Nephron progenitor cell (in vitro differentiated cells): Measurements from ENCODE around the gene DCN.
"Not testable (repeated sequence)": the region's sequence is repeated elsewhere in the genome, so short reads cannot be mapped to it uniquely, and the experiment has no call there.

Experiments
- DNase-seq: peaks from one replicate; pipeline ENCODE4 v3.0.0; 2021
- H3K27ac Mint-ChIP-seq: 2 replicates; pipeline ENCODE4 v1.8.0; 2021; ENCODE audit warnings: mild to moderate bottlenecking, moderate library complexity, mixed read lengths
- H3K27me3 Mint-ChIP-seq: 2 replicates; pipeline ENCODE4 v1.8.0; 2021; ENCODE audit warnings: mild to moderate bottlenecking, low read depth, mixed read lengths; ENCODE audit not compliant: poor library complexity
- H3K36me3 Mint-ChIP-seq: 2 replicates; pipeline ENCODE4 v1.8.0; 2021; ENCODE audit warnings: low read depth, mixed read lengths
- H3K4me1 Mint-ChIP-seq: 2 replicates; pipeline ENCODE4 v1.8.0; 2021; ENCODE audit warnings: mixed read lengths
- H3K4me3 Mint-ChIP-seq: 2 replicates; pipeline ENCODE4 v1.8.0; 2021; ENCODE audit warnings: mild to moderate bottlenecking, moderate library complexity, mixed read lengths
- H3K9me3 Mint-ChIP-seq: 2 replicates; pipeline ENCODE4 v1.8.0; 2021; ENCODE audit warnings: mild to moderate bottlenecking, moderate library complexity, mixed read lengths
- TF ChIP-seq, protein P1 (sequence below): fragments of 200-600 bp; sonication (generic); IDR thresholded peaks from 2 replicates; pipeline ENCODE4 v1.5.0; 2021; ENCODE audit warnings: antibody characterized with exemption

The DCN gene

DNA sequence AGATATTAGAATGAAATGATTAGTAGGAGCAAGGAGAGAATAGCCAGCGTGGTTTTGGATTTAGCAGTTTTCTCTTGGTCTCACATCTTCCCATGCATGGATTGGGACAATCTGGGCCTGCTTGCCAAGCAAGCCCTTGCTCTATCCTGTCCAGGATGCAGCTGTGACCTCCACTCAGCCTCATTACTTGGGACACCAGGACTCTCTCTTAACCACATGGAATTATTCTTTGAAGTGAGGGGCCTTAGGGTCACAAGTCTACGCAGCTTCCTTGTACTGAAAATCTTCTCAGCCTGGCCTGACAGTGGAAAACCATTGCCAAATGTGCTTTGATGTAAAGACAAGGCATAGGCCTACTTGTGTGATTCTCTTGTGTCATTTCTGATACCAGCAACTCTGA lies 28.0 kb upstream of the DCN start:
- no peak for DNase-seq
- Mint-ChIP-seq H3K9me3 (peaks cover 16% of the 10 kb centered on the region), H3K4me3 (no peak overlapping the region), H3K27ac (no peak overlapping the region), H3K4me1 (peaks cover 5% of the 10 kb centered on the region), H3K36me3 (peaks cover 4% of the 10 kb centered on the region), H3K27me3 (peaks cover 2% of the 10 kb centered on the region)
- TF ChIP-seq, protein P1, sequence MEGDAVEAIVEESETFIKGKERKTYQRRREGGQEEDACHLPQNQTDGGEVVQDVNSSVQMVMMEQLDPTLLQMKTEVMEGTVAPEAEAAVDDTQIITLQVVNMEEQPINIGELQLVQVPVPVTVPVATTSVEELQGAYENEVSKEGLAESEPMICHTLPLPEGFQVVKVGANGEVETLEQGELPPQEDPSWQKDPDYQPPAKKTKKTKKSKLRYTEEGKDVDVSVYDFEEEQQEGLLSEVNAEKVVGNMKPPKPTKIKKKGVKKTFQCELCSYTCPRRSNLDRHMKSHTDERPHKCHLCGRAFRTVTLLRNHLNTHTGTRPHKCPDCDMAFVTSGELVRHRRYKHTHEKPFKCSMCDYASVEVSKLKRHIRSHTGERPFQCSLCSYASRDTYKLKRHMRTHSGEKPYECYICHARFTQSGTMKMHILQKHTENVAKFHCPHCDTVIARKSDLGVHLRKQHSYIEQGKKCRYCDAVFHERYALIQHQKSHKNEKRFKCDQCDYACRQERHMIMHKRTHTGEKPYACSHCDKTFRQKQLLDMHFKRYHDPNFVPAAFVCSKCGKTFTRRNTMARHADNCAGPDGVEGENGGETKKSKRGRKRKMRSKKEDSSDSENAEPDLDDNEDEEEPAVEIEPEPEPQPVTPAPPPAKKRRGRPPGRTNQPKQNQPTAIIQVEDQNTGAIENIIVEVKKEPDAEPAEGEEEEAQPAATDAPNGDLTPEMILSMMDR, result no peak

DNA sequence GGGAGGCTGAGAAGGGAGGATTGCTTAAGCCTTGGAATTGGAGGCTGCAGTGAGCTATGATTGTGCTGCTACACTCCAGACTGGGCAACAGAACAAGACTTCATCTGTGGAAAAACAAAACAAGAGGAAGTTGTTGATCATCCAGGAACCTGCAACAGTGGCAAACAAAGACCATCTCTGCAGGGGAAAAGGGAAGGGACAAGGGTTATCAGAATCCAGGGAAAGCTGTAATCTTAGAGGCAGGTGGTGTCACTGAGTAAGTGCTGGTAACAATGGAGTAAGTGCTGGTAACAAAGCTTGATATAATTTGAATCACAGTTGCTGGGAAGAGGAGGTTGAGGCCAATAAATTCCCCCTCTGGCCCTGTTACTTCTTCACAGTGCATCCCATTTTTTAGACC lies 27.5 kb upstream of the DCN start:
- TF ChIP-seq, protein P1, result no peak
- no peak for DNase-seq
- no peak overlapping the region for H3K4me3 Mint-ChIP-seq
- peaks cover 2% of the 10 kb centered on the region for H3K27me3 Mint-ChIP-seq
- H3K36me3 Mint-ChIP-seq, result peaks cover 4% of the 10 kb centered on the region
- H3K27ac Mint-ChIP-seq, result no peak overlapping the region
- peaks cover 16% of the 10 kb centered on the region for H3K9me3 Mint-ChIP-seq
- H3K4me1 Mint-ChIP-seq, result peaks cover 9% of the 10 kb centered on the region

DNA sequence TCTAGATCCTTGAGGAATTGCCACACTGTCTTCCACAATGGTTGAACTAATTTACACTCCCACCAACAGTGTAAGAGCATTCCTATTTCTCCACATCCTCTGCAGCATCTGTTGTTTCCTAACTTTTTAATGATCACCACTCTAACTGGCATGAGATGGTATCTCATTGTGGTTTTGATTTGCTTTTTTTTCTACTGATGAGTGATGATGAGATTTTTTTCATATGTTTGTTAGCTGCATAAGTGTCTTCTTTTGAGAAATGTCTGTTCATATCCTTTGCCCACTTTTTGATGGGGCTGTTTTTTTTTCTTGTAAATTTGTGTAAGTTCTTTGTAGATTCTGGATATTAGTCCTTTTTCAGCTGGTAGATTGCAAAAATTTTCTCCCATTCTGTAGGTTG lies 24.7 kb upstream of the DCN start:
- not testable (repeated sequence) for H3K4me1 Mint-ChIP-seq, H3K27ac Mint-ChIP-seq, H3K27me3 Mint-ChIP-seq, H3K4me3 Mint-ChIP-seq, H3K36me3 Mint-ChIP-seq, DNase-seq
- H3K9me3 Mint-ChIP-seq, result peaks cover 12% of the 10 kb centered on the region

DNA sequence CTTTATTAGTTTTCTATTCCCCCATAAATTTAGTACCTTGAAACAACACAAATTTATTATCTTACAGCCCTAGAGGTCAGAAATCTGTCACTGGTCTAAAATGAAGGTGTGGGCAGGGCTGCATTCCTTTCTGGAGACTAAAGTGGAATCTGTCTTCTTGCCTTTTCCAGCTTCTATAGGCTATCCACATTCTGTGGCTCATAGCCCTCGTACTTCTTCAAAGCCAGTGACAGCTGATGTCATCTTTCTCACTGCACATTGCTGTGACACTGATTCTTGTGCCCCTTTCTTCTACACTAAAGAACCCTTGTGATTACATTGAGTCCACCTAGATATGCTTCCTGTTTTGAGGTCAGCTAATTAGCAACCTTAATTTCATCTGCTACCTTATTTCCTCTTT lies 23.2 kb upstream of the DCN start:
- TF ChIP-seq, protein P1, result no peak
- Mint-ChIP-seq H3K36me3 (peaks cover 4% of the 10 kb centered on the region), H3K9me3 (peaks cover 12% of the 10 kb centered on the region), H3K27ac (no peak overlapping the region), H3K4me1 (peaks cover 9% of the 10 kb centered on the region), H3K27me3 (peaks cover 2% of the 10 kb centered on the region), H3K4me3 (no peak overlapping the region)
- DNase-seq, result no peak

DNA sequence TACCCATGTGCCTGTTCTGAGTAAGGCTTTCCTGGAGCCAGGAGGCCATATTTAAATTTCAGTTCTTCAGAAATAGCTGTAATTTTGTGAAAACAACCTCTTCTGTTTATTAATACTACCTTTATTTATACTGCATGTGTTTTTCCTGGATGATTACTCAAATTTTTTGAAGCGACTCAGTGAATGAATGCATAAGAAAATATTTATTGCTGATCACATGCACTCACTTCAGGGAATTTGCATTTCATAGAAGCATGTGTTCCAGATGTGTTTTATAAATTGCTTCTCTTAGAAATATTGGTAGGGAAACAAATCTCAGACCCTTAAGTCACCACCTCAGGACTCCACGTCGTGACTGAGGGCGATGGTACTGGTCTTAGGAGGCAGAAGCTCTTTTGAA lies 21.8 kb upstream of the DCN start:
- no peak for DNase-seq
- Mint-ChIP-seq H3K27me3 (no peaks in the 10 kb centered on the region), H3K4me3 (no peak overlapping the region), H3K4me1 (peaks cover 9% of the 10 kb centered on the region), H3K9me3 (peaks cover 15% of the 10 kb centered on the region), H3K36me3 (peaks cover 4% of the 10 kb centered on the region), H3K27ac (no peak overlapping the region)
- TF ChIP-seq, protein P1, result no peak

DNA sequence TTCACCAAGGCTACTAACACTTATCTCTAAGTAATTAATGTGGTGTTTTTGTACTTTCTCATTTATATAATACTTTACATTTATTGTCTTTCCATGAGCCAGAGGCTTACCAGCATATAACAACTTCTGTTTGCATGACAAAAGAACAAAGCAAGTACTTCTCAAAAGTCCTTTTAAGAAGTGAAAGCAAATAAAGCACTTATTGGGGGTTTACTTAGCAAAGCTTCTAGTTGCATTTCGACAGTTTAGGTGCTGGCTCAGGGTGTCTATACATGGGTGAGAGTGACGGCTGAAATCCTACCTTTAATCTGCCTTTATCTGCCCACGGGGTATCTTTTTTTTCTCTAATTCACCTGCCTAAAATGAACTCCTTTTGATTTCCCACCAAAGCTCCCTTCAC lies 21.0 kb upstream of the DCN start:
- peaks cover 4% of the 10 kb centered on the region for H3K36me3 Mint-ChIP-seq
- peaks cover 9% of the 10 kb centered on the region for H3K4me1 Mint-ChIP-seq
- H3K27me3 Mint-ChIP-seq, result no peaks in the 10 kb centered on the region
- H3K4me3 Mint-ChIP-seq, result no peak overlapping the region
- TF ChIP-seq, protein P1, result no peak
- DNase-seq, result no peak
- no peak overlapping the region for H3K27ac Mint-ChIP-seq
- H3K9me3 Mint-ChIP-seq, result peaks cover 16% of the 10 kb centered on the region

DNA sequence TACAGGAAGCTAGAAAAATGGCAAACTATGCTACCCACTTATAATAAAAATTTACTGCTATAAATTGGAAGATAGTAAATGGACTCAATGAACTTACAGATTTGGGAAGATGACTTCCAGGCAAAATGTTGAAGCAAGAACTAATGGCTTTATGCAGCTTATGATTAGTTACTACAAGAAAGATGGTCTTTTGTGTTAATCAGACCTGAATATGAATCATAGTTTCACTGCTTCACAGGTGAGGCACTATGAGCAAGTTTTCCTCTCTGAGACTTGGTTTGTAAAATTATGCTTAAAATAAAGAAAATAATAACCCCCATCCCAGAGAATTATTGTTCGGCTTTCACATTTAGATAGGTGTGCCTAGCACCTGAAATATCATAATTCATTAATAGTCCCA lies 19.8 kb upstream of the DCN start:
- no peak for DNase-seq
- peaks cover 9% of the 10 kb centered on the region for H3K4me1 Mint-ChIP-seq
- H3K9me3 Mint-ChIP-seq, result peaks cover 15% of the 10 kb centered on the region
- H3K4me3 Mint-ChIP-seq, result no peak overlapping the region
- no peak overlapping the region for H3K27ac Mint-ChIP-seq
- TF ChIP-seq, protein P1, result no peak
- H3K36me3 Mint-ChIP-seq, result peaks cover 1% of the 10 kb centered on the region
- H3K27me3 Mint-ChIP-seq, result no peaks in the 10 kb centered on the region
